Peyer's patch (tissue), 4 donors: ENCODE measurements around the gene CNIH4. TPM values are rescaled to one million over a fixed set of nuclear protein-coding genes. Genes with fewer than 3 reads are reported as not detected.
"Not testable (repeated sequence)": the region's sequence is repeated elsewhere in the genome, so short reads cannot be mapped to it uniquely, and the experiment has no call there.

Source experiments
- DNase-seq, 3 donors: peaks; one replicate each; pipeline ENCODE4 v3.0.0-alpha.2; 2017 to 2019
- H3K27ac ChIP-seq, 4 donors: fragments of 200-600 bp; sonication (generic); one replicate each; pipeline ENCODE4 v1.5.1; 2016 to 2019
- H3K27me3 ChIP-seq, 2 donors: fragments of 200-600 bp; sonication (generic); one replicate each; pipeline ENCODE4 v1.5.1; 2019
- H3K36me3 ChIP-seq, 3 donors: fragments of 200-600 bp; sonication (generic); one replicate each; pipeline ENCODE4 v1.5.1; 2016 to 2019
- H3K4me1 ChIP-seq, 4 donors: fragments of 200-600 bp; sonication (generic); one replicate each; pipeline ENCODE4 v1.5.1; 2016 to 2019
- H3K4me3 ChIP-seq, 4 donors: fragments of 200-600 bp; sonication (generic); 1 replicate in 3 of 4; 2 replicates in 1 of 4; pipeline ENCODE4 v1.5.1; 2016 to 2019; ENCODE audit warnings: mild to moderate bottlenecking in 1 of 4
- H3K9me3 ChIP-seq, 4 donors: fragments of 200-600 bp; sonication (generic); one replicate each; pipeline ENCODE4 v1.5.1; 2016 to 2019; ENCODE audit warnings: mild to moderate bottlenecking in 1 of 4
- CTCF ChIP-seq, 6 experiments: fragments of 450-650 bp in 4 of 6; fragments of 200-600 bp in 2 of 6; sonication (generic) in 1 of 6; IDR thresholded peaks; one replicate each; pipeline ENCODE4 v1.5.1; 2017 to 2019; ENCODE audit warnings: antibody characterized with exemption in 6 of 6, mild to moderate bottlenecking in 3 of 6, moderate library complexity in 1 of 6
- POLR2A ChIP-seq, 2 donors: fragments of 450-650 bp; IDR thresholded peaks; one replicate each; pipeline ENCODE4 v1.5.1; 2017; ENCODE audit warnings: antibody characterized with exemption in 2 of 2, mild to moderate bottlenecking in 2 of 2, moderate library complexity in 2 of 2
- total RNA-seq, 4 donors: library from RNA; depleted of rRNA; stranded (reverse); fragments of >200 nt; gene quantifications; one replicate each; pipeline ENCODE4 v1.1.0, GENCODE V29; 2016

Gene CNIH4
- total RNA-seq, 4 donors from 2014 or later = 19.8 to 77.8 (median 47.0) TPM

- no peak overlapping the region for H3K27ac ChIP-seq
Measured at GRCh38 chr1:224343679-224344078, 13.0 kb upstream of the CNIH4 start.

DNA sequence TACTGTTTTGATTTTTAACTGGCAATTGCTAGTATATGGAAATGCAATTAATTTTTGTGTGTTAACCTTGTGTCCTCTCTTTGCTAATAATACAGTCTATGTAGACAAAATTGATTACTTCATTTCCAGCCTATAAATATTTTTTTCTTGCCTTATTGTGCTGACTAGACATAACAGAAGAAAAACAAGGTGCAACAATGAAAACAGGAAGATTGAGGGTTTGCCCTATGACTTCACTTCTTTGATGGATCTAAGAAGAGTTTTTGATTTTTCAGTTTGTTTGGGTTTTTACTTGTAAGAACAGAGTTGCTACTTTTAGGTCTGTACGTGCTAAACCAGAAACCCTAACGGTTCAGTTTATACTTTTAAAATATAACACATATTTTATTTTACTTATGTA lies 8.5 kb upstream of the CNIH4 start:
- Histone ChIP-seq H3K27ac (no peak overlapping the region), H3K27me3 (no peaks in the 10 kb centered on the region), H3K4me3 (no peak overlapping the region), H3K4me1 (no peaks in the 10 kb centered on the region), H3K9me3 (peaks cover 0 to 14% (median 9%) of the 10 kb centered on the region in 4 donors), H3K36me3 (no peaks in the 10 kb centered on the region)
- TF ChIP-seq CTCF (IDR thresholded peaks at IDR 0.05) (no peak), POLR2A (IDR thresholded peaks at IDR 0.05) (no peak)
- DNase-seq = no peak

More at GRCh38 chr1:224343679-224344078, 13.0 kb upstream of the CNIH4 start:
- no peaks in the 10 kb centered on the region for H3K27me3 ChIP-seq
- TF ChIP-seq POLR2A (IDR thresholded peaks at IDR 0.05) (no peak), CTCF (IDR thresholded peaks at IDR 0.05) (no peak)
- no peak overlapping the region for H3K4me3 ChIP-seq
- no peak for DNase-seq
- H3K4me1 ChIP-seq = peaks cover 0 to 9% (median 0%) of the 10 kb centered on the region in 4 donors
- peaks cover 0 to 14% (median 9%) of the 10 kb centered on the region in 4 donors for H3K9me3 ChIP-seq
- no peaks in the 10 kb centered on the region for H3K36me3 ChIP-seq

DNA sequence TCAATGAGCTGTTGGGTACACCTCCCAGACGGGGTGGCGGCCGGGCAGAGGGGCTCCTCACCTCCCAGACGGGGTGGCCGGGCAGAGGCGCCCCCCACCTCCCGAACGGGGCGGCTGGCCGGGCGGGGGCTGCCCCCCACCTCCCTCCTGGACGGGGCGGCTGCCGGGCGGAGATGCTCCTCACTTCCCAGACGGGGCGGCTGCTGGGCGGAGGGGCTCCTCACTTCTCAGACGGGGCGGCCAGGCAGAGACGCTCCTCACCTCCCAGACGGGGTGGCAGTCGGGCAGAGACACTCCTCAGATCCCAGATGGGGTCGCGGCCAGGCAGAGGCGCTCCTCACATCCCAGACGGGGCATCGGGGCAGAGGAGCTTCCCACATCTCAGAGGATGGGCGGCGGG lies 7.0 kb upstream of the CNIH4 start:
- H3K4me1 ChIP-seq, H3K27ac ChIP-seq, H3K4me3 ChIP-seq, DNase-seq, H3K9me3 ChIP-seq, H3K27me3 ChIP-seq, H3K36me3 ChIP-seq: not testable (repeated sequence)

GRCh38 chr1:224352436-224353085 lies 4.1 kb upstream of the CNIH4 start:
- not testable (repeated sequence) for H3K4me3 ChIP-seq, H3K9me3 ChIP-seq, H3K36me3 ChIP-seq, H3K27me3 ChIP-seq, DNase-seq, H3K4me1 ChIP-seq
- peak overlapping the region in 1 of 4 donors; percentile 59 for H3K27ac ChIP-seq

DNA sequence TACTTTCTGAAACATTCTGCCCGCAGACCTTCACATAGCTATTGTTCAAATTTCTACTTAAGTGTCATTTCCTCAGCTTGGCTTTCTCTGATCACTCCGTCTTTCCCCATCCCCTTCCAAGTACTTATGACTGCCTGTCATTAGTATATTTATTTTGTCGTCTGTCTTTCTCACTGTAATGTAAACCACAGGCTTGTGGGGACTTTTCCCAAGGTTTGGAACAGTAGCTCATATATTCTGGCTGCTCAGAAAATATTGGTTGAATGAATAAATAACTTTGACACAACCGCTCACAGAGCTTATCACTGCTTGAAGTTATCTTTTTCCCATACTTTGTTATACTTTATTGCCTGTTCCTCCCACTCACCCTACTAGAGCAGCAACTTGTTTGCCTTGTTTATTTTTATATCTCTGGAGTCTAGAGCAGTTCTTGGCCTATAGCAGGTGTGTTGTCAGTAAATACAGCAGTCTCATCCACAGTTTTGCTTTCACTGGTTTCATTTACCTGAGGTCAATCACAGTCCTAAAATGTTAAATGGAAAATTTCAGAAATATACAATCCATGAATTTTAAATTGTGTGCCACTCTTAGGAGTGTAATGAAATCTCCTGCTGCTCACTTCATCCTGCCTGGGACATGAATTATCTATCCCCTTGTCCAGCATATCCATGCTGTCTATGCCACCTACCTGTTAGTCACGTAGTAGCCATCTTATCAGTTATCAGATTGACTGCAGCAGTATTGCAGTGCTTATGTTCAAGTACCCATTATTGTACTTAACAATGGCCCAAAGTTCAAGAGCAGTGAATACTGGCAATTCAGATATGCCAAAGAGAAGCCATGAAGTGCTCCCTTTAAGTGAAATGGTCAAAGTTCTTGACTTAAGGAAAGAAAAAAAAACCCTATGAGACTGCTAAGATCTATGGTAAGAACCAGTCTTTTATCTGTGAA lies 2.4 kb upstream of the CNIH4 start:
- no peaks in the 10 kb centered on the region for H3K27me3 ChIP-seq
- no peak for DNase-seq
- H3K9me3 ChIP-seq = no peaks in the 10 kb centered on the region
- TF ChIP-seq CTCF (IDR thresholded peaks at IDR 0.05) = peak in 3 of 6 experiments; percentile 10 to 46 (median 20)
- no peak for TF ChIP-seq POLR2A (IDR thresholded peaks at IDR 0.05)
- H3K4me1 ChIP-seq = peaks cover 0 to 24% (median 7%) of the 10 kb centered on the region in 4 donors
- no peaks in the 10 kb centered on the region for H3K36me3 ChIP-seq
- peak overlapping the region in 3 of 4 donors; percentile 29 to 74 (median 42) for H3K27ac ChIP-seq
- no peak overlapping the region for H3K4me3 ChIP-seq

DNA sequence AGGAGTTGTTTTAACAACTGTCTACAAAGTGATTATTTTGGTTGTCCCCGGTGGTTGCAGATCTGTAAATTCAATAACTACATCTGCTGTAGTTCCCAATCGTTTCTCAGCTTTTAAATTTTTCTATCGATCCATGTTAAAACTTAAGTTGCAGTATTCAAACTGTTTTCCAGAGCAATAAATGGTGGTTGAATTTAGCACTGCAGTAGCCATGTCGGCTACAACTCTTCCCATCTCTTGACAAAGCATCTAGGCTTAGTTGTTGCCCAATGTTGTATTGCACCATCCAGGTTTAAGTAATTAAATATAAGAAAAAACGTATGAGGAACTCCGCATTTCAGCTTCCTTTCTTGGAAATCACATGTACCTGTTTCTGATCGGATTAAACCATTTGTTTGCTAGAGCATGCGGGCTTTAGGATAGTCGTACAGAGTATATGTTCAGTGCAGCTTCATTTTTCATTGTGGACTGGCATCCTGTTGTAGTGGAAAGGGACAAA lies 996 bp downstream of the CNIH4 start:
- peak overlapping the region; percentile 79 to 95 (median 88) for H3K27ac ChIP-seq
- no peaks in the 10 kb centered on the region for H3K36me3 ChIP-seq
- H3K4me1 ChIP-seq = peaks cover 0 to 31% (median 7%) of the 10 kb centered on the region in 4 donors
- H3K27me3 ChIP-seq = no peaks in the 10 kb centered on the region
- TF ChIP-seq POLR2A (IDR thresholded peaks at IDR 0.05) (no peak), CTCF (IDR thresholded peaks at IDR 0.05) (peak in 3 of 6 experiments; percentile 17 to 36 (median 35))
- no peaks in the 10 kb centered on the region for H3K9me3 ChIP-seq
- H3K4me3 ChIP-seq = peak overlapping the region; percentile 74 to 94 (median 86)
- no peak for DNase-seq
